Measurements from ENCODE around the gene STXBP1.
"Not testable (repeated sequence)": the region's sequence is repeated elsewhere in the genome, so short reads cannot be mapped to it uniquely, and the experiment has no call there.

The STXBP1 gene

GRCh38 chr9:127578627-127578951 lies 33.5 kb upstream of the STXBP1 start:
- DNase-seq: no peak

- DNase-seq: peak; percentile 85
These were observed 32.9 kb upstream of the STXBP1 start for GRCh38 chr9:127578952-127579853.

GRCh38 chr9:127580366-127580765 lies 31.7 kb upstream of the STXBP1 start:
- DNase-seq: no peak

GRCh38 chr9:127580879-127581475 lies 31.1 kb upstream of the STXBP1 start:
- no peak for DNase-seq

GRCh38 chr9:127584474-127584805 lies 27.6 kb upstream of the STXBP1 start:
- not testable (repeated sequence) for DNase-seq

- no peak for DNase-seq
These were observed 26.8 kb upstream of the STXBP1 start for GRCh38 chr9:127585161-127585819.

GRCh38 chr9:127586096-127586495 lies 26.0 kb upstream of the STXBP1 start:
- DNase-seq: no peak

- peak; percentile 77 for DNase-seq
These were observed 25.5 kb upstream of the STXBP1 start for GRCh38 chr9:127586537-127586936.

GRCh38 chr9:127587966-127588365 lies 24.1 kb upstream of the STXBP1 start:
- DNase-seq: no peak

GRCh38 chr9:127588740-127589506 lies 23.2 kb upstream of the STXBP1 start:
- no peak for DNase-seq

GRCh38 chr9:127589955-127590370 lies 22.1 kb upstream of the STXBP1 start:
- DNase-seq: peak; percentile 73

GRCh38 chr9:127595611-127596010 lies 16.5 kb upstream of the STXBP1 start:
- DNase-seq: no peak

GRCh38 chr9:127598839-127599549 lies 13.1 kb upstream of the STXBP1 start:
- peak; percentile 2 for DNase-seq

GRCh38 chr9:127599550-127599891 lies 12.6 kb upstream of the STXBP1 start:
- no peak for DNase-seq

- DNase-seq: no peak
These were observed 8.9 kb upstream of the STXBP1 start for GRCh38 chr9:127603226-127603625.

GRCh38 chr9:127606043-127606442 lies 6.0 kb upstream of the STXBP1 start:
- no peak for DNase-seq

- DNase-seq: peak; percentile 93
These were observed 3.7 kb upstream of the STXBP1 start for GRCh38 chr9:127608104-127608966.

- DNase-seq: no peak
These were observed 526 bp upstream of the STXBP1 start for GRCh38 chr9:127611603-127611898.

GRCh38 chr9:127612939-127613582 lies 984 bp downstream of the STXBP1 start:
- DNase-seq: peak; percentile 63

- no peak for DNase-seq
These were observed 1.5 kb downstream of the STXBP1 start for GRCh38 chr9:127613583-127613954.

GRCh38 chr9:127614961-127615360 lies 2.9 kb downstream of the STXBP1 start:
- no peak for DNase-seq
